Thyroid gland (tissue), 4 donors: ENCODE data around the gene SPATA20. TPM values are rescaled to one million over a fixed set of nuclear protein-coding genes. Genes with fewer than 3 reads are reported as not detected.

Source experiments
- DNase-seq, 2 donors: peaks; one replicate each; pipeline ENCODE4 v3.0.0-alpha.2; 2019
- H3K27ac ChIP-seq, 3 donors: fragments of 200-600 bp; sonication (generic); 1 replicate in 2 of 3; 2 replicates in 1 of 3; pipeline ENCODE4 v1.5.1; 2016 to 2019; ENCODE audit warnings: mild to moderate bottlenecking in 1 of 3, moderate library complexity in 1 of 3
- H3K27me3 ChIP-seq: fragments of 200-600 bp; sonication (generic); one replicate; pipeline ENCODE4 v1.5.1; 2019
- H3K36me3 ChIP-seq, 2 donors: fragments of 200-600 bp; sonication (generic); one replicate each; pipeline ENCODE4 v1.5.1; 2016 to 2019
- H3K4me1 ChIP-seq, 2 donors: fragments of 200-600 bp; sonication (generic); one replicate each; pipeline ENCODE4 v1.5.1; 2017 to 2019
- H3K4me3 ChIP-seq, 3 donors: fragments of 200-600 bp; sonication (generic); replicated peaks in 1 of 3; 1 replicate in 2 of 3; 2 replicates in 1 of 3; pipeline ENCODE4 v1.5.1; 2016; ENCODE audit warnings: mild to moderate bottlenecking in 1 of 3
- H3K9me3 ChIP-seq: fragments of 200-600 bp; sonication (generic); one replicate; pipeline ENCODE4 v1.5.1; 2017
- CTCF ChIP-seq, 6 experiments: fragments of 200-600 bp in 3 of 6; fragments of 450-650 bp in 3 of 6; sonication (generic) in 3 of 6; IDR thresholded peaks; one replicate each; pipeline ENCODE4 v1.5.1; 2016 to 2019; ENCODE audit warnings: antibody characterized with exemption in 6 of 6, mild to moderate bottlenecking in 2 of 6, inconsistent platforms in 1 of 6, moderate library complexity in 1 of 6
- POLR2A ChIP-seq, 2 donors: fragments of 450-650 bp; IDR thresholded peaks; one replicate each; pipeline ENCODE4 v1.6.1; 2017; ENCODE audit warnings: antibody characterized with exemption in 2 of 2, mild to moderate bottlenecking in 2 of 2, moderate library complexity in 1 of 2
- WGBS, 2 donors: methylation state at CpG; one replicate each; pipeline ENCODE4 v1.1.5; 2017; 5-methylcytosine and 5-hydroxymethylcytosine counted together
- intact Hi-C: fragments of 100-400 bp; cut with DNase I; formaldehyde crosslinking; loops from one replicate; pipeline ENCODE4 v1.15.1; 2023
- total RNA-seq, 4 donors: library from RNA; depleted of rRNA; stranded (reverse); fragments of >200 nt; gene quantifications; one replicate each; pipeline ENCODE4 v1.2.3, GENCODE V29; 2016

The SPATA20 gene
- total RNA-seq, 4 donors from 2014 or later: 94.9 to 177 (median 125) TPM

- H3K4me3 ChIP-seq: no peak overlapping the region
- no peak for TF ChIP-seq CTCF (IDR thresholded peaks at IDR 0.05)
- no peak for TF ChIP-seq POLR2A (IDR thresholded peaks at IDR 0.05)
- intact Hi-C loops: no loop called here
- H3K27me3 ChIP-seq: peaks cover 10% of the 10 kb centered on the region
- no peaks in the 10 kb centered on the region for H3K9me3 ChIP-seq
- no peak for DNase-seq
- H3K4me1 ChIP-seq: peaks cover 42 to 49% of the 10 kb centered on the region in 2 donors
- H3K27ac ChIP-seq: no peak overlapping the region
- no peaks in the 10 kb centered on the region for H3K36me3 ChIP-seq
- WGBS, 2 donors: 78 to 83% methylated on average over 4 of the region's 4 CpGs
Measured at GRCh38 chr17:50563092-50563511, 16.1 kb downstream of the SPATA20 start.

- TF ChIP-seq CTCF (IDR thresholded peaks at IDR 0.05): no peak
- TF ChIP-seq POLR2A (IDR thresholded peaks at IDR 0.05): no peak
- H3K9me3 ChIP-seq: no peaks in the 10 kb centered on the region
- peak; percentile 45 to 57 for DNase-seq
- intact Hi-C loops: no loop called here
- H3K36me3 ChIP-seq: no peaks in the 10 kb centered on the region
- 37 to 45% methylated on average over 19 of the region's 19 CpGs for WGBS, 2 donors
- peak overlapping the region in 1 of 3 donors; percentile 24 for H3K27ac ChIP-seq
- no peak overlapping the region for H3K4me3 ChIP-seq
- peaks cover 25 to 31% of the 10 kb centered on the region in 2 donors for H3K4me1 ChIP-seq
- H3K27me3 ChIP-seq: peaks cover 10% of the 10 kb centered on the region
Measured at GRCh38 chr17:50564916-50565315, 17.9 kb downstream of the SPATA20 start.

GRCh38 chr17:50565402-50566350 is 18.7 kb downstream of the SPATA20 start:
- H3K27me3 ChIP-seq: peaks cover 9% of the 10 kb centered on the region
- TF ChIP-seq CTCF (IDR thresholded peaks at IDR 0.05) (no peak), POLR2A (IDR thresholded peaks at IDR 0.05) (no peak)
- H3K27ac ChIP-seq: no peak overlapping the region

GRCh38 chr17:50566886-50567285 is 19.9 kb downstream of the SPATA20 start:
- intact Hi-C loops: no loop called here
- TF ChIP-seq POLR2A (IDR thresholded peaks at IDR 0.05) (no peak), CTCF (IDR thresholded peaks at IDR 0.05) (no peak)
- H3K27me3 ChIP-seq: no peaks in the 10 kb centered on the region
- H3K4me3 ChIP-seq: no peak overlapping the region
- H3K36me3 ChIP-seq: no peaks in the 10 kb centered on the region
- no peak for DNase-seq
- no peak overlapping the region for H3K27ac ChIP-seq
- H3K4me1 ChIP-seq: peaks cover 10 to 14% of the 10 kb centered on the region in 2 donors
- H3K9me3 ChIP-seq: no peaks in the 10 kb centered on the region
- 30 to 34% methylated on average over 2 of the region's 2 CpGs for WGBS, 2 donors

More at GRCh38 chr17:50565402-50566350, 18.7 kb downstream of the SPATA20 start:
- Histone ChIP-seq H3K9me3 (no peaks in the 10 kb centered on the region), H3K4me1 (peaks cover 21 to 26% of the 10 kb centered on the region in 2 donors), H3K36me3 (no peaks in the 10 kb centered on the region), H3K4me3 (no peak overlapping the region)
- intact Hi-C loops: no loop called here
- WGBS, 2 donors: 46 to 50% methylated on average over 10 of the region's 10 CpGs
- DNase-seq: no peak

- Histone ChIP-seq H3K4me1 (peaks cover 7 to 10% of the 10 kb centered on the region in 2 donors), H3K4me3 (no peak overlapping the region), H3K27me3 (no peaks in the 10 kb centered on the region), H3K36me3 (no peaks in the 10 kb centered on the region), H3K9me3 (no peaks in the 10 kb centered on the region), H3K27ac (no peak overlapping the region)
- intact Hi-C loops: no loop called here
- TF ChIP-seq POLR2A (IDR thresholded peaks at IDR 0.05) (no peak), CTCF (IDR thresholded peaks at IDR 0.05) (no peak)
- no peak for DNase-seq
- WGBS, 2 donors: 89 to 100% methylated on average over 3 to 5 of the region's 12 CpGs
Measured at GRCh38 chr17:50568659-50569058, 21.7 kb downstream of the SPATA20 start.
